Measurements from ENCODE around the gene P2RX3.

P2RX3 gene

DNA sequence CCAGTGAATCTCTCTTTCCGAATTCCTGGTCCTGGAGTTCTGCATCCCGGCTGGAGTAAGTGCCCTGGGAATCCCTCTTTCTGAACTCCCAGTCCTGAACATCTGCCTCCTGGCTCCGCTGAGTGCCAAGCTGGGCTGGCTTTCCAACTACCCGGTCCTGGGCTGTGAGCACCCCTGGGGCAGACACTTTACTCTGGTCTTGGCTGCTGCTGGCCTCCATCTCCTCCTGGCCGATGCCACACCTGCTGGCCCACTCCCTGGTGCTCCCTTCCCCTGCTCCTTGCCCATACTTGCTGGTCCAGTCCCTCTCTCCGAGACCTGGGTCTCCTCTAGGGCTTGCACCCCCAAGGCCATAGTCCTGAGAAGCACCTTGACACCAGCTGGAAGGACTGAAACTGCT lies 28.1 kb upstream of the P2RX3 start:
- no peak for DNase-seq

DNA sequence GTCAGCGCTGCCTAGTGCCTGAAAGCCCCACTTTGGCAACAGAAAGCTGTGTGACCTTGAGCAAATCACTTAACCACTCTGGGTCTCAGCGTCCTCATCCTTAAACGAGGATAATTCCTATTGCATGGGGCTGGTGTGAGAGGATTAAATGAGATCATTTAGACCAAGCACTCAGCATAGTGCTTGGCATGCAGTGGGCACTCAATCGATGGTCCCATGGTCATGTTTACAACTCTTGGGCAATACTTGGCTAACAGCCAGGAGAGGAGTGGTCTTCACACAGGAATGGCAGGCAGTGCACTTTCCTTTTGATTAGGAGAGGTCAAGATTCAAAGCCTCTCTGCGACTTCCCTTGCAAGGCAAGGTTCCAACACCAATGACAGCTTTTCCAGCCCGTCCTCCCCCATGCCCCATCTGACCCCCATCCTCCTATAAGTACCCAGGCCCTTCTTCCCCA lies 27.5 kb upstream of the P2RX3 start:
- no peak for DNase-seq

DNA sequence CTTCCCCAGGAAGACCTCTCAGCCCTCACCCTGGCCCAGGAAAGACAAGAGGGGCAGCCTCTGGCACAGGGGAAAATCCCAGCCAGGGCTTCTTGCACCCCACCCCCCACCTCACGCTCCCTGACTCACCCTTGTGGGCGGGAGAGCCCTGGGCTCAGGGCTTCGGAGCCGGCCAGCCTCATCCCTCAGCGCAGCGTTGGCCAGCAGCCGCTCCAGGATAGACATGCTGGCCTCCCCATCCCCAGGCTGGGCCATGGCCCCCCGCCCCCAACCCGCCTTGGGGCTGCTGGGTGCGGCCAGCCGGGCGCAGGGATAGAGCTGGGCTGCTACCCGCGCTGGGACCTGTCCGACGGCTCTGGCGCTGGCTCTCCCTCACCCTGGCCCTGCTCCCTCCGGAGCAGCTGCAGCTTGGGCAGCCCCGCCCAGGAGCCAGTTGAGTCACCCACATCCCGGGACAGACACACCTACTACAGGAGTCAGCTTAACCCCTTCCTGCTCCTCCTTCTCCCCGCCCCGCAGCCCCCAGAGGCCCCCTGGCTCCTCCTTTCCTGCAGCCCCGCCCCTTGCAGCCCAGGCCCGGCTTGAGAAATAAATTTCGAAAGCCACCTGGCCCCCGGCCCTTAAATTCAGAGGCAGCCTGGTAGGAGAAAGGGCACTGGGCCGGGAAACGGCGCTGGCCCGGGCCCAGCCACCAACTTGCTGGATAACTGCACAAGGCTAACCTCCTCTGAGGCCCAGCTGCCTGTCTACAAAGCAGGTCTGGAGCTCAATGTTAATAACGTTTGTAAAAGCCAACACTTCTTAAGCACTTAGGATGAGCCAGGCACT lies 26.8 kb upstream of the P2RX3 start:
- peak; percentile 45 for DNase-seq

DNA sequence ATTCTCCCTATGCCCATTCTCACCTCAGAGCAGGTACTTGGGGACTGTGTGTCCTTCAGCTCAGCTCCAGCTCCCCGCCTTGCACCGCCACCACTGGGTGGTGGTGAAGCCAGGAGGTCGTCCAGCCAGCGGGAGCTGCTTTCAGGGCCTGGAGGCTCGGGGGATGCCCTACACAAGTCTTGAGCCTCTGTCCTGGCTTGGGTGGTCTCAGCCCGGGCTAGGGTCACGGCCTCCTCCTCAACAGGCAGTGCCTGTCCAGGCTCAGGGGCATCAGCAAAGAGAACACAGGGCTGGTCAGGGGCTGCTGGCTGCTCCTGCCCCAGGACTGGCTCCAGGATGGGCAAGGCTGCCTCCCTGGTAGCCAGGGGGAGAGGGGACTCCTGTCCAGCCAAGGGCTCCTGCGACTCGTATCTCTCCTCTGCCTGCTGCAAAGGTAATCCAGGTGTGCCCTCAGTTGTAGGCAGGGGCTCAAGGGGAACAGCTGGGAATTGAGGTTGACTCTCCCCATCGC lies 25.6 kb upstream of the P2RX3 start:
- no peak for DNase-seq

DNA sequence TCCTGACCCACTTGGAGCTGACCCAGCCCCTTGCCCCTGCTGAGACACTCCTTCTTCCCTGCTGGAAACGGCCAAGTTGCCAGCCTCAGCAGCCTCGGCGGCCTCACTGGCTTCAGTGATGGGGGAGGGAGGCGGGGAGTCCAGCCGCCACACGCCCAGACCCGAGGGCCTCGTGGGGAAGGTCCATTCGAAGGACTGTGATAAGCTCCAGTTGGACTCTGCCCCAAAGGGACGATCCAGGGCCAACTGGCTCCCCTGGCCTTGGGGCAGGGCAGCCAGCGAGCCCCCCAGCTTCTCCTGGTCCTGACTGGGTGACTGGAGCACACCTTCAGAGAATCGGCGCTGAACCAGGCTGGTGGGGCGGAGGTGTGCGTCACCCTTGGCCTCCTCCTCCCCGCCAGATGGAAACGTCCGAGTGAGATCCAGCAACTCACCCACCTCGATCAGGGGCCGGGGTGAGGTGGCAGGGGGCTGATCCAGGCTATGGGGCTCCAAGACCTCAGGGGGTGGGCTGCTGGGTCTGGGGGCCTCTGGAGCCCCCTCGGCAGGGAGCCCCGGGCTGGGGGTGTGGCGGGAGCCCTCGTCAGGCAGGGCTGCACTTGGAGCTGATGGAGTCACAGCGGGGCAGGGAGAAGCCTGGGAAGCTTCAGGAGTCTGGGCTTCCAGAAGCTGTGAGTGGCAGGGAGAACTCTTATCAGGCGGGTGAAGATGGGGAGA lies 24.9 kb upstream of the P2RX3 start:
- DNase-seq: no peak

DNA sequence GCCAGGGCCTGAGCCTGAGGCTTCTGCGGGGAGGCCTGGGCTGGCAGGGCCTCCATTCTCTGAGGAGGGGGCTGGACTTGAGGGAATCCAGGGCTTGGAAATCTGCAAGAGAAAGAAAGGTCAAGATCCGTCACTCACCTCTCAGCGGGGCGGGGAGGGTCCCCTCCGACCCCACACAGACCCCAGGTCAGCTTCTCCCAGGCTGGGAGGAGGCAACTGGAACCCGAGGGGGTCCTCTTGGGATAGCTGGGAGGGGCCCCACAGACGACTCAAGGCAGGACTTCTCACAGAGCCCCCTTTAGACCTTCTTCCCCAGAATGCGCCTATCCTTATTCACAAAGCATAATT lies 24.4 kb upstream of the P2RX3 start:
- DNase-seq: no peak

DNA sequence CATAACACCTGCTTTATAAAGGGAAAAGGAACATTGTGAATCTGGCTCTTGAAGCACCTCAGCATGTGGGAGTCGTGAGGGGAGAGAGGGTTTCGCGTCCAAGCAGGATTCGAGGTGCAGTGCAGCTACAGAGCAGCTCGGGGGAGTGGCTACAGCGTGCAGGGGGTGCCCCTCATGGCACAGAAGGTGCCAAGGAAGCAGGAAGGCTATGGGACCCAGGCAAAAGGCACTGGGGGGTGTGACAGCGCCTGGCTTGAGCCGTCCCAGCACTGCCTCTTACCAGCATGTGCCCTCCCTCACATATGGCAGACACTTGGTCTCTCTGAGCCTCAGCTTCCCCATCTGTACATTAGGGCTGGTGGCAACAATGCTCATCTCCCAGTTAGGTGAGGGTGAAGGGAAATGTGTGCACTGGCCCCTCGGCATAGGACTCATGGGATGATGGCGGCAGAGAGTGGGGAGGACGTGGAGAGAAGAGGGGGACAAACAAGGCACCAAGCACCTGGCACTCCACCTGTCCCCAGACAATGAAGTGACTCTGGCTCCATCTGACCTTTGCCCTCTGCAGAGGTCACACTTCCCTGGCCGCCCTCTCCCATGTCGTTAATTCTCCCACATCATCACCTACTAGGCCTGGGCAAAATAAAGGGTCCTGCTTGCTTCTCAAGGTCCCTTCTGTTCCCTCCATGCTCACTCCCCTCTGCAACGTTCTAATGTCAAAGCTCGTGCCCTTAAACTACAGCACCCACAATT lies 23.8 kb upstream of the P2RX3 start:
- DNase-seq: no peak

DNA sequence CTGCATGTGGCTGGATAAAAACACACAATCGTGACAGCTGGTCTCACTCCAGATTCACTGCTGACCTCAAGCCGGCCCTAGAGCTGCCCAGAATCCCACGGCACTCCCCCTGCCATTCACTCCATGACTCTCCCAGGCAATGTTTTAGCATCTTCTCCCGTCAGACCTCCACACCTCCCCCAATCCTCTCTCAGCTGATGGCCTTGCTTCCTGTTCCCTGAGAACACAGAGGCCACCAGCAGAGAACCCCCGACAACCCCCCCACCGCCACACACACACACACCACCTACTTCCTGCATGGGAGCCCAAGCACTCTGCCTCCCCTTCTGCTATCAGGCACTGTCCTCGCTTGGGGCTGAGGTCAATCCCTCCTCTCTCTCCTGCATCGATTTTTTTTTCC lies 22.7 kb upstream of the P2RX3 start:
- no peak for DNase-seq

DNA sequence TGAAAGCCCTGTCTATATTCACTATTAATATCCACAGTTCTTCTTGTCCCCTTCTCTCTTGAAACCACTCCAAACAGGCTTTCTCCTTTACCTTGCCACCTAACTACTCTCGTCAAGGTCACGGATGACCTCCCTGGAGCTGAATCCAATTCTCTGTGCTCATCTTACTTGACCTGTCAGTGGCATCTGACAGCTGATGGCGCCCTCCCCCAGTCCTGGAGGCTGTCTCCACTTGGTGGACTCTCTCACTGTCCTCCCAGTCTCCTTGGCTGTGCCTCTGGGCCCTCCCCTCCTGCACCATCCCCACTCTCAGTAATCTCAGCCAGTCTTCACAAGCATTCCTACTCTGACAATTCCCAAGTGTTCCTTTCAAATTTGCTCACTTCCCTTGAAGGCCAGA lies 22.1 kb upstream of the P2RX3 start:
- no peak for DNase-seq

DNA sequence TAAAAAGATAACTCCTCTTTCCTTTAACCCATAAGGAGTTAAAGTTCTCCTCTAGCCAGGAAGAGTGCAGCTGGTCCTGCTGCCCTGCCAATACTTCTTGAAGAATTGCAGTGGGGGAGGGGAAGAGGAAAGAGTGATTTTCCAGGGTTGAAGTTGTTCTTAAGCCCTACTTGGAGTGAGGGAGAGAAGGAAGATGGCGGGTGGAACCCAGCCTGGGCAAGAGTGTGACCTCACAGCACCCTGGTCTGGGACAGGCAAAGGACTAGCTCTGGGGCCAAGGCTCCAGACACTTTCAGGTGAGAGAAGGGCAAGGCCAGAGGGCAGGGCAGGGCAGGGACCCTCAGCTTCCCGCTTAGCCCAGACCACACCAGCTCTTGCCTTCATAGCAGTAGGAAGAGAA lies 20.0 kb upstream of the P2RX3 start:
- no peak for DNase-seq

DNA sequence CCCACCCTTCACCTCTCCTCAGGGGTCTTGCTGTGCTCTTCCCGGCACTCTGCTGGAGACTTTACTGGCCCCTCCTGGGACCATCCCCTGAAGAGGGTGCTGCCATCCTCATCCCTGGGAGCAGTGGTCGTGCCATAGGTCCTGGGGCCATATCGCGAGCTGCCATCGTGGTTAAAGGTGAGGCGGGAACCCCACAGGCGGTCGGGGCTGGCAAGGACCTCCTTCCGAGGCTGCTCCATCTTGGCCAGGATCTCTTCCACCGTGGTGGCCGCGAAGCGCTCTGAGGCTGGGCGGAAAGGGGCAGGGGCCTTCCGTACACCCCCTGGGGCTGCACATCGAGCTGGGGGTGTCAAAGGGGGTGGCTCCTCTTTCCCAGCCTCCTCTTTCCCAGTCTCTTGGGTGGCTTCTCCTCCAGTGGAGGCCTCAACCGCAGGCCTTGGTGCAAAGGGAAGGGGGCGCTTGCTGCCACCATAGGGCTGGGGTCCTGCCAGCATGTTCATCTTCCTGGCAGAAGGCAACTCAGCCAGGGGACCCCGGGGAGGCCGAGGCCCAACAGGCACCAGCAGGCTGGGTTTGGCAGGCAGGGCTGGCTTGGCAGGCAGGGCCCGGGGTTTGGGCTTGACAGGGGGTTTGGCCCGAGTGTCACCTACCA lies 18.0 kb upstream of the P2RX3 start:
- no peak for DNase-seq

DNA sequence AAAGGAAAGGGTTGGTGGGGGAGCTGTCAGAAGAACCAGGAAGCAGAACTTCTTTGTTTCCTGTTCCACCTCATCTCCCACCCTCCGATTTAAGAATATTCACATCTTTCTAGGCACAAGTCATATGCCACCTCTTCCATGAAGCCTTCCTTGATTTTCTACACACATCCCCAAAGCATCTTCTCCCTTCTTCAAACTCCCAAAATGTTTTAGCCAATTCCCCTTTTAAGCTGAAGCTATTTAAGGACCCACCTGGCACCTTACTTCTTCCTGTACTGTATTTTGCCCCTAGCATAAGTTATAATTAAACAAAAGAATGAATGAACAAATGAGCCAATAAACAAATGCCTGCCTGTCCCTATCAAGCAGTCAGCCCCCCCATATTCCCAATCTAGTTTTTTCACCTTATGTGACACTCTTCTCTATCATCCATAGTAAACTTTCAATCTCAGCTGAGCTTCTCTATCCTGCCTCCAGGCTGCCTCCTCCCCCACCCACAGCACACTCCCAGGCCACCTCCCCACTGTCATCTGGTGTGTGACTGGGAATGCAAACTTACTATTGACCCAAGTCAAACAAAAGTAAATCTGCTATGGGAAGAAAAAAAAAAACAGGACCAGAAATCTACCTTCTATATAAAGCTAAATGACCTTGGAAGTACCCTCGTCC lies 17.3 kb upstream of the P2RX3 start:
- DNase-seq: no peak

DNA sequence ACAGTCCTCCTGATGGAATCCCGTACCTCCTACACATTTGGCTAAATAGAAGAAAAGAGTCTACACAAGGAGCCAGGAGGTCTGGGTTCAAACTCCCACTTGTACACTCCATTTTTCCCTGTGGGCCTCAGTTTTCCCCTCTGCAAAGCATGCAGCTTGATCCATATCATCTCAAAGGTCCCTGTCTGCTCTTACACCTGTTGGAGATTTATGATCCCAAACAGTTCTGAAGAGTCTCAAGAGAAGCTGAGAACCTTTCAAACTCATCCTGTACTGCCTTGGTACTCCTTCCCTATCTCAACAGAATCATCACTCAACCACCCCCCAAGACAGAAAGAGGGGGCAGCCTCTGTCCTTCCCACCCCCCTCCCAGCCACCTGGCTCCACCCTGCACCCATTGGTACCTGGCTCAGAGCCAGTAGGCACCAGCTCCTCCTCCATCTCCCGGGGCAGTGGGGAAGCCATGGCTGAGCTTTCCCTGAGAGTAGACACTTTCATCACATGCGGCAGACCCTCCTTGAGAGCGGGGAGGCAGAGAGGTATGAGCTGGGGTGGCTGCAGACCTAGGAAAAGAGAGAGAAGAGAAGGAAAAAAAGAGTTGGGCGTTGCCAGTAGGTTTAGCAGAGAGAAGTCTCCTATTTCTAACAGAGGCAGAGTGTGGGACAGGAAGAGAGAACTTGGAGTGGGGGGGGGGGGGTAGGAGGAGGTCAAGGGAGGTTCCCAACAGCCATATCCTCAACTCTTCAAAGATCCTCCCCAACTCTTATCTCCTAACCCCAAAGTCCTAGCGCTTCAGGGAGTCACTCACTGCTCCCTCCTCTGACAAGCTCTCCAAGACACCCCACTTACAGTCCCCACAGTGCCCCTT lies 16.5 kb upstream of the P2RX3 start:
- no peak for DNase-seq

DNA sequence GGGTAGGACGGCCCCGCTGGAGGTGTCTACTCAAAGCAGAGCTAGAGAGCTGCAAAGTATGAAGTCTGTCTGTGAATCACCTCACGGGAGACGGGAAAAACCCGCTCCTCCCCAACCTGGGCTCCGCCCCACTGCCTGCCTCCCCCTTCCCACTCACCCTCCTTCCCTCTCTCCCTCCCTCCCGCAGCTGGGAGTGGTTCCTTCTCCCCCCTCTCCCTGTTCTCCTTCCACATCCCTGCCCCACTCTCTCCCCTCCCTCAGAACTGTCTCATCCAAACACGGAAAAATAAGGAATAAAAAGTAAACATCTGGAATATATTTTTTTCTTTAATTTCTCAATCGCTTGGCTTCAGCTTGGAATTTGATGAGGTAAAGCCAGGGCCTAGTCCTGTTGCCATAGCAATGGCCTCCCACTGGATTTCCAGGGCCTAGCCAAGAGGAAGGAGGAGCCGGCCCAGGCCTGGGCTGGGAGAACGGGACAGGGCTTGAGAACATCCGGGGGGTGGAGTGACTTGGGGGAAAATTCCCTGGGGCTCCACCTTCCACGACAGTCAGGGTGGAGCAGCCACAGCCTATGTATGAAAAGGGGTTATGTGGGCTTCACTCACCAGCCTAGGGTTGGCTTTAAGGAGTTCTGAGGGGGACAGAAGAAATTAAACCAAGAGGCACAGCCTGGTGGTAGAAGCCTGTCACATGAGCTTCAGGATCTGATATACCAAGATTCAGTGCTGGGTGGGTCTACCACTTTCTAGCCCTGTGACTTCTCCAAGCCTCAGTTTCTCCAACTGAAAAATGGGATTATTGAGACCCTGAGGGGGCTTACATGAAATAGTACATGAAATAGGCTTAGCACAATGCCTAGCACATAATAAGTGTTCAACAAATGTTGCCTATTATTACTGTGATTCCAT lies 15.6 kb upstream of the P2RX3 start:
- DNase-seq: no peak

DNA sequence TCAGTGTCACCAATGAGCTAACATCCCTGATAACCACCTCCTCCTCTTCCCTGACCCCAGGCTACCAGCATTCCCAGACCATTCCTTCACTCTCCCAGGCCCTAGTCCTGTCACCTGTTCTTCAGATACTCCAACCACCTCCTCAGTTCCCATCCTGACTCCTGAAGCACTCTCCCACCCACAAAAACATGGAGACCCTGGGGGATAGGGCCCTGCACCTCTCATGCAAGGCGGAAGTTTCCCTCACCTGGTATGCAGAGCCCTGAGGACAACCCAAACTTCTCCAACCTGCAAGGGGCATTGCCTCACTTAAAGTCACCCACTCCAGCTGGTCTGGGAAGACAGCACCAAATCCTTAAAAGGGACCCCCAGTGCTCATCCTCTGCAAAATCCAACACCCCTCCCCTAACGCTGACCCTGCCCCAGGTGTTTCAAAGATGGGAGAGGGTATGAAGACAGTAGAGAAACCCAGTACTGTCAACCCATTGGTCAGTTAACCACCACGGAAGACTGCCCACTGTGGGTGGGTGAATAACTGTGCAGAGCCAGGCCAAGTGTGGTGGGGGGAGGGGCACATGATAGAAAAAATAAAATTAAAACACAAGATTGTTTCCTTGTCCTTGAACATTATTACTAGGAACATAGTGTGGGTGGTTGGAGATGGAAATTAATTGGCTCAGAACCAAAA lies 14.8 kb upstream of the P2RX3 start:
- no peak for DNase-seq

DNA sequence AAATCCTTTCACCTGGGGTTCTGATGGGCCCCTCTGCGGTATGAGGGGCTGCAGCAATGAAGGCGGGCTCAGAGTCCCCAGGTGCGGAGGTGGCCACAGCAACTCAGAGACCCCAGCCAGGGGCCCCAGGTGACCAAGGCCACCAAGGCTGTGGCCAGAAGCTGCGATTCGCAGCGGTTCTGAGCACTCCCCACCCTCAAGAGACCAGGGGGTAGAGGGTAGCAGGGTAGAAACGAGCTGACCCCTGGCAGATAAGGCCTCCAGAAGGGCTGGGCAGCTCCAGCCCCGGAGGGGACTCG lies 14.3 kb upstream of the P2RX3 start:
- DNase-seq: no peak

DNA sequence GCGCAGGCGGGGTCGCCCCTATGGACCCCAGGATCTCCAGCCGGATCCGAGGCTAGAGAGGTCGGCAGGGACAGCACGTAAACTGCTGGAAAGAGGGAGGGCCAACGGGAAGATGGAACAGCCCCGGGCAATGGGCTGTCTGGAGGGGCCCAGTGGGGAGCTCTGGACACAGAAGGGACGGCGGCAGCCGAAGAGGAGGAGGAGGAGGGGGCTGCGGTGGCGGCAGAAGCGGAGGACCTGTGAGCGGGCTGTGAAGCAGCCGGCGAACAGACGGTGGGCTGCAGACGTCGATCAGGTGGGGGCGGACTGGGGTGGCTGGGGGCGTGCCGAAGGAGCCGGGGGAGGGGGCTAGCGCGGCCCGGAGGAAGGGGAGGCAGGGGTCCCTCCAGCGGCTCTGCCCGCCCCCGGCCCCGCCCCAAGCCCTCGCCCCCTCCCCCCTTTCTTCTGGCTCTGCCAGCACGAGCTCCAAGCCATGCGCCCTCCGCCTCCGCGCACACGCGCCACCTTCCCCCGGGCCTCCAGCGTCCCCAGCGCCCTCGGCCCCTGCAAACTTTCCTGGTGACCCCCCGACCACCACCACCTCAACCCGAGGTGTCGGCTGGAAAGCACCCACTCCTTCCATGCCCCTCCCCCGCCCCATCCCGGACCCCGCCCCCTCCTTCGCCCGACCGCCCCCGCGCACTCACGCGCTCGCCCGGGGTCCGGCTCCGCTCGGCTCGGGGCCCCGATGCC lies 13.8 kb upstream of the P2RX3 start:
- DNase-seq: no peak

DNA sequence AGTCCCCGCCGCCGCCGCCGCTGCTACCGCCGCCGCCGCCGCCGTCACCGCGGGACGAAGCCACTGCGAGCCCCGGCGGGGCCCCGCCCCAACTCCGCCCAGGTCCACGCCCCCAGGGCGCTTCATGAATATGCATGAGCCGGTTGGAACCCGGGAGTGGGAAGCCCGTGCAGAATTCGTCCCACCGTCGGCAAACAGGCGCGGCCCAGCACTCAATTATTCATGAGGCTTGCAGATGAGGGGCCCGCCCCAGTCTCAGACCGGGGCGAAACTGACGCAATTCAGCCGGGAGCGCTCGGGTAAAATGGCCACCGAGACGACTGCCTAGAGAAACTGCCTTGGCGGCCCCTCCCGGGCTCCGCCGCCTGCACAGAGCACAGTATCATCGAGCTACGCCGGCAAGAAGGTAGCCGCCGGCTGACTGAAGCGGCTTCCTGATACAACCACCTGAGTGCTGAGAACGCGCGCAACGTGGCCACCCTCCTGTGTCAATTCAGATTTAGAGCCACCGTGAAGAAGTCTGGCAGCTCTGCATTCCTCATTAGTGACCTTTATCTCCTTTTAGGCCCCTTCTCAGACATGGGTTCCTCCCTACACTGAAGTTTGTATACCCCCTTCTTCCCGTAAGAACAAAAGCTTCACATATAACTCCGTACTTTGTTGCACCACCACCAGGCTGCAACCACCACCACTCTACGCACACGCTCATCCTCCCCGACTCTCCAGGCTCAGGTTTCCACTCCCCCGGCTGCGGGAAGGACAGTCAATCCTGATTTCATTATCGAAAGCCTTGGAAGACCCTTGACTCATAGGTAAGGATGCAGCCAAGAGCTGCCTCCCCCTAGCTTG lies 13.0 kb upstream of the P2RX3 start, which contains the start of gene TNKS1BP1:
Gene TNKS1BP1, minus strand, starts transcription at position 67 of the 849 bp plus-strand sequence. CDS start 3,067 bp downstream, outside the sequence.
- peak; percentile 94 for DNase-seq
